H1 (cell line): ENCODE data around the gene DERL3. TPM values are rescaled to one million over a fixed set of nuclear protein-coding genes. Genes with fewer than 3 reads are reported as not detected.

ENCODE experiments used
- EGR1 ChIP-seq: IDR thresholded peaks from 2 replicates; pipeline ENCODE4 v1.6.1; 2011; ENCODE audit warnings: low read depth, low read length, borderline replicate concordance
- polyA plus RNA-seq, 7 experiments: library from polyadenylated mRNA; depleted of rRNA in 3 of 7; stranded (reverse) in 5 of 7; unstranded in 2 of 7; fragments of >200 nt in 5 of 7; fragments of 200-250 nt in 2 of 7; gene quantifications; 1 replicate in 5 of 7; 2 replicates in 1 of 7; 4 replicates in 1 of 7; pipeline versions ENCODE4 v1.2.1 to v1.2.3, GENCODE V29; 2011 to 2013; ENCODE audit warnings: missing spikeins in 2 of 7, mixed read lengths in 2 of 7
- total RNA-seq: library from RNA; stranded (reverse); fragmentation: NEBNext Ultra II Directional; extraction: Animal tissue kit (Norgen Biotek cat#: 25700); gene quantifications from 2 replicates; pipeline ENCODE4 v1.2.1, GENCODE V29; 2021
- TF ChIP-seq, protein P1 (sequence below): IDR thresholded peaks from 2 replicates; pipeline ENCODE4 v1.6.1; 2012; ENCODE audit warnings: inconsistent platforms

The DERL3 gene
- total and polyA plus RNA-seq, 2 of the 8 experiments (the other 6 are each of a cell fraction or from before 2014, with no cell fraction given): 8.7 to 19.5 TPM

GRCh38 chr22:23815541-23816155 is 23.2 kb downstream of the DERL3 start (continued):
- no peak for TF ChIP-seq EGR1
- TF ChIP-seq, protein P1, sequence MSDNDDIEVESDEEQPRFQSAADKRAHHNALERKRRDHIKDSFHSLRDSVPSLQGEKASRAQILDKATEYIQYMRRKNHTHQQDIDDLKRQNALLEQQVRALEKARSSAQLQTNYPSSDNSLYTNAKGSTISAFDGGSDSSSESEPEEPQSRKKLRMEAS: no peak
